RWPE1 (cell line): ENCODE results near the gene RAET1E.
A peak's percentile ranks its signal among the peaks of the same experiment; 100 is the strongest.
"Not testable (repeated sequence)": the region's sequence is repeated elsewhere in the genome, so short reads cannot be mapped to it uniquely, and the experiment has no call there.

Experiments used
- CTCF ChIA-PET: fragments of 350-600 bp; sonication (Branson Sonifier 250); formaldehyde crosslinking; extraction: SDS; loops from one replicate; lab custom pipeline; 2021; lab: Yijun Ruan, JAX
- POLR2A ChIA-PET: fragments of 400-600 bp; formaldehyde crosslinking; extraction: SDS; loops from one replicate; lab custom pipeline; 2020; ENCODE audit warnings: antibody characterized with exemption; ENCODE audit not compliant: low non-redundant PET; lab: Yijun Ruan, JAX
- DNase-seq: peaks from one replicate; pipeline ENCODE4 v3.0.0; 2012; ENCODE audit warnings: low spot score
- H3K27ac ChIP-seq: fragments of 450-650 bp; 2 replicates; pipeline ENCODE4 v1.5.1; 2017
- TF ChIP-seq, protein P1 (sequence below): fragments of 450-650 bp; conservative IDR thresholded peaks from 2 replicates; pipeline ENCODE4 v1.5.1; 2017; ENCODE audit warnings: low read depth, mild to moderate bottlenecking

Gene RAET1E

GRCh38 chr6:149939909-149940671 lies 42.2 kb upstream of the RAET1E start:
- no peak for DNase-seq
- ChIA-PET POLR2A (interaction anchor here (1.2 kb wide), 1 partner anchor 24 kb away, joined by 3 read pairs; the partner anchor contains the start of gene ULBP1), CTCF (interaction anchor here (0.6 kb wide), 1 partner anchor 10 kb away, joined by 3 read pairs; no protein-coding TSS in a partner anchor)
- TF ChIP-seq, protein P1, sequence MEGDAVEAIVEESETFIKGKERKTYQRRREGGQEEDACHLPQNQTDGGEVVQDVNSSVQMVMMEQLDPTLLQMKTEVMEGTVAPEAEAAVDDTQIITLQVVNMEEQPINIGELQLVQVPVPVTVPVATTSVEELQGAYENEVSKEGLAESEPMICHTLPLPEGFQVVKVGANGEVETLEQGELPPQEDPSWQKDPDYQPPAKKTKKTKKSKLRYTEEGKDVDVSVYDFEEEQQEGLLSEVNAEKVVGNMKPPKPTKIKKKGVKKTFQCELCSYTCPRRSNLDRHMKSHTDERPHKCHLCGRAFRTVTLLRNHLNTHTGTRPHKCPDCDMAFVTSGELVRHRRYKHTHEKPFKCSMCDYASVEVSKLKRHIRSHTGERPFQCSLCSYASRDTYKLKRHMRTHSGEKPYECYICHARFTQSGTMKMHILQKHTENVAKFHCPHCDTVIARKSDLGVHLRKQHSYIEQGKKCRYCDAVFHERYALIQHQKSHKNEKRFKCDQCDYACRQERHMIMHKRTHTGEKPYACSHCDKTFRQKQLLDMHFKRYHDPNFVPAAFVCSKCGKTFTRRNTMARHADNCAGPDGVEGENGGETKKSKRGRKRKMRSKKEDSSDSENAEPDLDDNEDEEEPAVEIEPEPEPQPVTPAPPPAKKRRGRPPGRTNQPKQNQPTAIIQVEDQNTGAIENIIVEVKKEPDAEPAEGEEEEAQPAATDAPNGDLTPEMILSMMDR = no peak
- H3K27ac ChIP-seq = peak overlapping the region; percentile 88; the same call in 1 of the 2 replicates

DNA sequence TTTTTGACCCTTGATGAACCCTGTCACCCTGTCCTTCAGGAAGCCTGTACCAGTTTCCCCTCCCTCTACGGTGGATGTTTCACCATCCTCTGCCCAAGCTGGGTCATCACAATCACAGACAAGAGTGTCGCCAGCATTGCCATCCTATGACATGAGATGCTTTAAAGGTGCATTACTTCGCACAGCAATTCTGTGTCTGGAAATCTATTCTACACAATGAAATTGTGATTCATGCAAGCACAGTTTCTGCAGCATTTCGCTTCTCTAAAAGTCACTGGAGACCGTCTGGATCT lies 41.4 kb upstream of the RAET1E start:
- no peak overlapping the region for H3K27ac ChIP-seq
- no peak for DNase-seq
- POLR2A ChIA-PET = no interaction called here
- TF ChIP-seq, protein P1 = no peak
- CTCF ChIA-PET = no interaction called here

DNA sequence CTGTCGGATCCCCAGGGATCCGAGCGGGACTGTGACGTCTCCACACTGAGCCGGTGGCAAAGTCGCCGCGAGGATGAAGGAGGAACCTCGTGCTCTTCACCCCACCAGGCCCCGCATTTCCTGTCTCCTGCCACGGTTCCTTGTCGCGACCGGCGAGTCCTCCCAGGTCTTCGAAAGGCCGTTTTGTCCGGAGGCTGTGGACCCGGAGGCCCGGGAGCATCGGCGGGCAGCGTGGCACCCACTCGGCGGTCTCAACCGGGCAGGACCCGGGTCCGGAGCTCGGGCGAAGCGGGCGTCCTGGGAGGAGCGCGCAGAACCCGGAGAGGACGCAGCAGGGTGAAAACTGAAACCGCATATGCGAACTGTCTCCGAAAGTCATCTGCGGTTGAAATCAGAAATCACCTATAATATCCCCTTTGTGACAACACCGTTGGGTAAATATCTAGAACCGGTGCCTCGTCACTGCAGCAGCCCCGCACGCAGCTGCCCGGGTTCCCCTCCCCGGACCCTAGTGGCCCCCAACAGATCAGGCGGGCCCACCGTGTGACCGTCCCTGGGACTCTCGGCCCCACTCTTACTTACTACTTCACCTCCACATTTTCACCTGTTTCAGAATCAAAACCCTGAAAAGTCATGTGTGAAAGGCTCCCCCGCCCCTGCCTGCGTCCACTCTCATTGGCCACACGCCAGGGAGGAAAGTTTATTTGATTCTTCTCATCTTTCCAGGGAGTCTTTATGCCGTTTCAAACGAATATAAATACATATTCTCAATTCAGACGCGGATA lies 40.9 kb upstream of the RAET1E start:
- DNase-seq = no peak
- TF ChIP-seq, protein P1 = no peak
- ChIA-PET POLR2A (no interaction called here), CTCF (interaction anchor here (0.7 kb wide), 1 partner anchor 381 kb away, joined by 4 read pairs; no protein-coding TSS in a partner anchor)
- peak overlapping the region; percentile 30; the same call in 1 of the 2 replicates for H3K27ac ChIP-seq

DNA sequence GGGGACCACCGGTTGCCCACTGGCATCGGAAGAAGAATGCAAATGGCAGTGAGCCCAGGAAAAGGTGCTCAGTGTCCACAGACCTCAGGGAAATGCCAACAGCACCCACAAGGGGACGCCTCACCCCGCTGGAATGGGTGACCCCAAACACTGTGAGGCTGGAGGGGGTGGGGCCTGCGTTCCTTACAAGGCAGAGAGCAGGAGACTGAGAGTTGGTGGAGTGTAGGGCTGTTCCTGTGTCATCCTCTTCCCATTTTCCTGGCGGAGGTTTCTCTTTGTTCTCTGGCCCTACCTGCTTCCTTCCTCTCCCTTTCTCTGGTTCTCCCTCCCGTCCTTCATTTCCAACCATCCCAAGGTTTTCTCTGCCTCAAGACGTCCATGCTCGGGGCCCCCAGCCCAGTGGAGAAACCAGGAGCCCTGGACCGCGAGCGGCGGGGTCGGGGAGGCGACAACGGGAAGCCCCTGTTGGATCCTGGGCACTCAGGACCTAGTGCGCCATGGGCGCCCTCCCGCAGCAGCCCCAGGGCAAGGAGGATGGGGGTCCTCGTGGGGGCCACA lies 40.2 kb upstream of the RAET1E start:
- CTCF ChIA-PET, POLR2A ChIA-PET, DNase-seq: not testable (repeated sequence)
- TF ChIP-seq, protein P1 = peak; percentile 68
- H3K27ac ChIP-seq = peak overlapping the region; percentile 30; the same call in 1 of the 2 replicates

- ChIA-PET POLR2A (no interaction called here), CTCF (interaction anchor here (0.7 kb wide), 1 partner anchor 468 kb away, joined by 4 read pairs; no protein-coding TSS in a partner anchor)
- H3K27ac ChIP-seq = no peak overlapping the region
- DNase-seq = no peak
- TF ChIP-seq, protein P1 = no peak
These were observed 38.8 kb upstream of the RAET1E start for GRCh38 chr6:149936743-149937142.

GRCh38 chr6:149935668-149936067 lies 37.8 kb upstream of the RAET1E start:
- ChIA-PET CTCF (interaction anchor here (0.6 to 1.5 kb wide), 3 partner anchors 102 to 1160 kb away, joined by 3 to 5 read pairs (median 3); no protein-coding TSS in a partner anchor), POLR2A (no interaction called here)
- DNase-seq = no peak
- TF ChIP-seq, protein P1 = no peak
- H3K27ac ChIP-seq = no peak overlapping the region
